NCI-H146 treated with DMSO at 0.1 percent for 48 hours (cell line): ENCODE results near the gene MYBPC1.

Source experiments
- DNase-seq: peaks from one replicate; lab custom pipeline; 2025; ENCODE audit not compliant: unreplicated experiment; lab: John Stamatoyannopoulos, UW

MYBPC1 gene

DNA sequence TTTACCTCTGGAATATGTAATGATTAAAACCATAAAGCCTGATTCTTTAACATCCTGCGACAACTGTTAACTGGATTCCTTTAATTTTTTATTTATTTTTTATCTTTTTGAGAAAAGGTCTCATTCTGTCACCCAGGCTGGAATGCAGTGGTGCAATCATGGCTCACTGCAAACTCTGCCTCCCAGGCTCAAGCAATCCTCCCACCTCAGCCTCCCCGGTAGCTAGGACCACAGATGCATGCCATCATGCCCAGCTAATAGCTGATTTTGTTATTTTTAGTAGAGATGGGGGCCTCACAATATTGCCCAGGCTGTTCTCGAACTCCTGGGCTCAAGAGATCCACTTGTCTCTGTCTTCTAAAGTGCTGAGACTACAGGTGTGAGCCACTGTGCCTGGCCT, 3.7 kb downstream of the MYBPC1 start:
- DNase-seq, result no peak

DNA sequence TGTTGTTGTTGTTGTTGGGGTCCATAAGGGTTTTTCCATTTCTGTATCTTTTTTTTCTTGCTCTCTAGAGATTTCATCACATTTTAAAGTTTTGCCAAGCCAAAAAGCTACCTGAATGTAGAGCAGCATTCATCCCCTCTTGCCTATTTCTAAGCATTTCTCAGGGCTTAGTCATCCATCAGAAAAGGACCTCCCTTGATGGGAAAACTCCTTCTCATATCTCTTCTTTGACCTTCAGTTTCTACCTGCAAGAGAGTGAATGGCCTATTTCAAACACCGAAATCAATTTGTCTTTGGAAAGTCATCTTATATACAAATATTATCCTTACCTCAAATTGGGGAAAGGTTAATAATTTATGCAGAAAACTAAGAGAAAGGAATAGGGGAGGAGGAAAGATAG, 4.5 kb downstream of the MYBPC1 start:
- no peak for DNase-seq

GRCh38 chr12:101599771-101600484, 5.2 kb downstream of the MYBPC1 start:
- DNase-seq, result no peak

- no peak for DNase-seq
Observed at GRCh38 chr12:101604132-101604531, 9.4 kb downstream of the MYBPC1 start.

- DNase-seq, result no peak
Observed at GRCh38 chr12:101607894-101608293, 13.1 kb downstream of the MYBPC1 start.

DNA sequence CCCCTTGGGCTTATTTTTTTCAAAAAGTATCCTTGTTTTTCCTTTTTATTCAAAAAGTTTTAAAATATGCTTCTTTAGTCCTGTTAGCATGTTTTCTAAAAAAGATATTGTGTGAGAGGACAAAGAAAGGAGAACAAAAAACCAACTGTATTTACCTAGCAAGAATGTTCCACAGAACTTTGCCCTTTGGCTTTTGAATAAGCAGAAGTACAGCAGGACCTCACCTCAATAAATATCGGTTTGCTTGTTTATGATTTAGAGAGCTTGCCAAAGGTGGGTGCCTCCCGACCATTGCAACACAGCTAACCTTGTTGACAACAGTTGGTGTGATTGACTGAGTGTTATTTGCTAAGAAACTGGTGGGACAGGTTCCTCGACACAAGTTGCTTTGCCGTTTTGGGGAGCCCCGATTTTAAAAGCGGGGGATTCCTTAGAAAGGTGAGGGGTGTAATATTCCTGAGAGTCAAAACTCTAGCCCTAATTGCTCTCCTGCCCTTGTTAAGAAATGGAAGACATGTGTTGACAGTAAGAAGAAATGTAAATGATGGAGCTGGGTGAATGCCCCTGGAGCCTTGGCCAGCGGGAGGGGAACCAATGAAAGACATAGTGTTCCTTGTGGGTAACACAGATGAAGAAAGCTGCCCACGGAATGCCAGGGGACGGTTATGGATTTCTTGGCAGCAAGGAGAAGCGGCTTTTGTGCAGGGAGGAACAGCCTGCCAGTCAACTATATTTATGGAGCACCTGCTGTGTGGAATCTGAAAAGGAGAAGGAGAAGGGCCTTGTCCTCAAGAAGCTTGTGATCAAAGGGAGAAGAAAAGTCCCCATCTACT, 13.7 kb downstream of the MYBPC1 start:
- no peak for DNase-seq

GRCh38 chr12:101609198-101609597, 14.4 kb downstream of the MYBPC1 start:
- no peak for DNase-seq

DNA sequence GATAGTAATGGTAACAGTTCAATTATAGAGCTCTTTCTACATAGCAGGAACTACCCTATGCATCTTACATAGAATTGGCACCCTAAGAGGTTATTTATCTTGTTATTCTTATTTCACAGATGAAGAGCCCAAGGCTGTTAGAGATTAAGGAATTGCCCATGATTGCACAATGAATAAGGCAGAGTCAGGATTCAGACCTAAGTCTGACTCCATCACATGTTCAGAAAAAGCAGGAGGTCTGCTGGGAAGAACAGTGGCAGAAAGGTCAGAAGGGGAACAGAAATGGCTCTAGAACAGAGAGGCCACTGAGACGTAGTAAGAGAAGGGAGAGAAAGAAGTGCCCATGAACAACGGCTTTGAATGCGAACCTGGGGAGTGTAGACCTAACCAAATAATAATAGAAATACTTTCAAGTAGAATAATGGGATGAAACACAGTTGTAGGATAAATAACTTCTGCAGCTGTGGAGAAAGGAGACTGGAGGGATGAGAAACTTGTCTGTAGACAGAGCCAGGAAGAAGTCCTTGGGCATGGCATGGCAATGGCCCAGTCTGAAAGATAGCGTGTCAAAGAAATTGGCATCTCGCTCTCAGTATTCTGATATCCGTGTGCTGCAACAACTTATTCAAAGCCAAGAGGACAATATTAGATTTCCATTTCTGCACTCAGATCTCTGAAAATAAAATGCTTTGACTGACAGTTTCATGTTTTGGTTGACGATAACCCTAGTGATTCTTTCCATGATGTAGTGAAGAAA, 17.6 kb downstream of the MYBPC1 start:
- DNase-seq, result no peak

- DNase-seq, result no peak
Observed at GRCh38 chr12:101616027-101616494, 21.3 kb downstream of the MYBPC1 start.

GRCh38 chr12:101619026-101619786, 24.4 kb downstream of the MYBPC1 start:
- DNase-seq, result no peak

GRCh38 chr12:101619858-101620761, 25.3 kb downstream of the MYBPC1 start:
- peak; percentile 19 for DNase-seq

GRCh38 chr12:101620762-101621133, 26.0 kb downstream of the MYBPC1 start:
- DNase-seq, result no peak

DNA sequence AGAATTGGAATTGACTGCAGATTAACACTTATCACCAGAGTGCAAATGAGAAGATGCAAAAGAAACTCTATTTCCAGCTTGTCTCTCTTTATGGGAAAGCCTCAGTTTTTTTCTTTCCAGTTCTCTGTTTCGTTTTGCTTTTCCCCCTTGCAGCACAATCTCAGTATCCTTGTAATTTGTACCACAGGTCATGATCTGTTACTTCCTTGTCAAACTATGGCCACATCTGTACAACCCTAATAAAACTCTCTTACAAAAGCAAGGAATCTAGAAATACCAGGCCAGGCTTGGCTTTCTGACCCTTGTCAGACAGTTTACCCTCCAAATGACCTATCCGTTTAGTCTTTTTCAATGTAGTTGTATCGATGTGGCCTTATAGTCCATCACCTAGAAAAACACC, 33.9 kb downstream of the MYBPC1 start:
- DNase-seq, result no peak

- no peak for DNase-seq
Observed at GRCh38 chr12:101634724-101635123, 40.0 kb downstream of the MYBPC1 start.

- no peak for DNase-seq
Observed at GRCh38 chr12:101637936-101638335, 43.2 kb downstream of the MYBPC1 start.

- no peak for DNase-seq
Observed at GRCh38 chr12:101642115-101643067, 47.6 kb downstream of the MYBPC1 start.

DNA sequence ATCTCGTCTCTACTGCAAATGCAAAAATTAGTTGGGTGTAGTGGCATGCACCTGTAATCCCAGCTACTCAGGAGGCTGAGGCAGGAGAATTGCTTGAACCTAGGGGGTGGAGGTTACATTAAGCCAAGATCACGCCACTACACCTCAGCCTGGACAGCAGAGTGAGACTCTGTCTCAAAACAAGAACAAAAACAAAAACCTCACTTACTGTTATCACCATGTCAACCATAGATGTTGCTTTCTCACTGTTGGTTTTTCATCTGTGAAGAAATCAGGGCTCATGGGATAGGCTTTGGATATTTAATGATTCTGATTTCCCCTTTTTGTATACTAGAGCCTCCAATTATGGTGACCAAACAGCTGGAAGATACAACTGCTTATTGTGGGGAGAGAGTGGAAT, 52.9 kb downstream of the MYBPC1 start:
- DNase-seq, result no peak

- DNase-seq, result no peak
Observed at GRCh38 chr12:101648195-101648594, 53.4 kb downstream of the MYBPC1 start.
